OCI-LY7 (cell line): ENCODE measurements around the gene ABHD12. TPM values are rescaled to one million over a fixed set of nuclear protein-coding genes. Genes with fewer than 3 reads are reported as not detected.

Experiments
- BruUV-seq: library from RNA; stranded (reverse); fragments of 400-500 nt; replicated peaks from 2 replicates; lab custom pipeline; 2021; lab: Mats Ljungman, UMichigan
- CTCF ChIA-PET: fragments of 300-600 bp; sonication (Branson Sonifier 250); formaldehyde crosslinking; loops from one replicate; lab custom pipeline; 2022; ENCODE audit warnings: antibody characterized with exemption; ENCODE audit not compliant: unreplicated experiment; lab: Charles Lee
- POLR2A ChIA-PET: fragments of 300-600 bp; sonication (Branson Sonifier 250); formaldehyde crosslinking; loops from one replicate; lab custom pipeline; 2022; ENCODE audit warnings: antibody characterized with exemption; lab: Charles Lee
- DNase-seq: peaks from one replicate; pipeline ENCODE4 v3.0.0-alpha.2; 2015; ENCODE audit warnings: low spot score
- H2AFZ ChIP-seq: fragments of 200-600 bp; sonication (generic), shearing (Covaris generic); 2 replicates; pipeline ENCODE4 v1.6.1; 2014; ENCODE audit warnings: mild to moderate bottlenecking, antibody characterized with exemption, low read length, moderate library complexity
- H3K27ac ChIP-seq: fragments of 200-600 bp; sonication (generic); 2 replicates; pipeline ENCODE4 v1.5.1; 2014; ENCODE audit warnings: mixed run types, low read depth, mild to moderate bottlenecking, moderate library complexity, low read length, inconsistent platforms; ENCODE audit not compliant: poor library complexity, severe bottlenecking
- H3K36me3 ChIP-seq: fragments of 200-600 bp; sonication (generic); 2 replicates; pipeline ENCODE4 v1.6.1; 2014; ENCODE audit warnings: mild to moderate bottlenecking, antibody characterized with exemption, low read length, moderate library complexity, mixed read lengths; ENCODE audit not compliant: insufficient read depth
- H3K4me1 ChIP-seq: fragments of 200-600 bp; sonication (generic); 2 replicates; pipeline ENCODE4 v1.5.1; 2014; ENCODE audit warnings: mild to moderate bottlenecking, low read length; ENCODE audit not compliant: insufficient read depth, poor library complexity, severe bottlenecking
- H3K4me2 ChIP-seq: fragments of 200-600 bp; sonication (generic); 2 replicates; pipeline ENCODE4 v1.6.1; 2014; ENCODE audit warnings: mild to moderate bottlenecking, low read length
- H3K4me3 ChIP-seq: fragments of 200-600 bp; sonication (generic); 2 replicates; pipeline ENCODE4 v1.5.1; 2014; ENCODE audit warnings: mild to moderate bottlenecking, low read depth, low read length; ENCODE audit not compliant: poor library complexity, severe bottlenecking
- H3K79me2 ChIP-seq: fragments of 200-600 bp; sonication (generic); 2 replicates; pipeline ENCODE4 v1.6.1; 2016; ENCODE audit warnings: low read depth, mild to moderate bottlenecking, low read length, moderate library complexity, mixed read lengths; ENCODE audit not compliant: insufficient read depth
- H3K9me2 ChIP-seq: fragments of 200-600 bp; sonication (generic); 2 replicates; pipeline ENCODE4 v1.6.1; 2016; ENCODE audit warnings: mild to moderate bottlenecking, low read length, mixed read lengths; ENCODE audit not compliant: insufficient read depth
- H3K9me3 ChIP-seq: fragments of 200-600 bp; sonication (generic); 2 replicates; pipeline ENCODE4 v1.6.1; 2014; ENCODE audit warnings: mild to moderate bottlenecking, mixed run types, low read length, mixed read lengths
- H4K20me1 ChIP-seq: fragments of 200-600 bp; sonication (generic); 2 replicates; pipeline ENCODE4 v1.6.1; 2014; ENCODE audit warnings: mild to moderate bottlenecking, antibody characterized with exemption, low read length, moderate library complexity, mixed read lengths; ENCODE audit not compliant: insufficient read depth
- CTCF ChIP-seq: fragments of 200-600 bp; sonication (generic); conservative IDR thresholded peaks from 2 replicates; pipeline ENCODE4 v1.5.1; 2014; ENCODE audit warnings: mild to moderate bottlenecking, antibody characterized with exemption, low read length, moderate library complexity, mixed read lengths
- EZH2phosphoT487 ChIP-seq: fragments of 200-600 bp; sonication (generic); IDR thresholded peaks from 2 replicates; pipeline ENCODE4 v1.6.1; 2018; ENCODE audit warnings: low read depth, borderline replicate concordance, mild to moderate bottlenecking, mixed run types, antibody characterized with exemption, low read length, moderate library complexity, mixed read lengths
- intact Hi-C: fragments of 100-400 bp; cut with micrococcal nuclease; formaldehyde crosslinking; loops from one replicate; pipeline ENCODE4 v1.10.0; 2022; ENCODE audit not compliant: unreplicated experiment
- total RNA-seq, 2 experiments: library from RNA; depleted of rRNA in 1 of 2; stranded (reverse); fragments of >200 nt in 1 of 2; shearing (Covaris generic) in 1 of 2; gene quantifications; 2 replicates each; pipeline ENCODE4 v1.2.3, GENCODE V29; 2014 to 2022

ABHD12 gene
- total RNA-seq, 2 experiments from 2014 or later, result 10.6 to 12.9 TPM

- no peak overlapping the region for H3K27ac ChIP-seq
- TF ChIP-seq CTCF (no peak), EZH2phosphoT487 (no peak)
- H3K9me2 ChIP-seq, result no peaks in the 10 kb centered on the region
- no TSS peak for BruUV-seq
- H3K9me3 ChIP-seq, result no peaks in the 10 kb centered on the region
- H2AFZ ChIP-seq, result no peak overlapping the region
- H3K4me2 ChIP-seq, result no peak overlapping the region
- intact Hi-C loops, result no loop called here
- peaks cover 32% of the 10 kb centered on the region for H3K4me1 ChIP-seq
- POLR2A ChIA-PET, result no interaction called here
- H3K4me3 ChIP-seq, result no peak overlapping the region
- no peak for DNase-seq
- H4K20me1 ChIP-seq, result peaks cover 28% of the 10 kb centered on the region
- no peaks in the 10 kb centered on the region for H3K79me2 ChIP-seq
- no peaks in the 10 kb centered on the region; the same call in 1 of the 2 replicates for H3K36me3 ChIP-seq
- CTCF ChIA-PET, result interaction anchor here (0.6 kb wide), 1 partner anchor 178 kb away, joined by 3 read pairs; no protein-coding TSS in a partner anchor
These were observed 111.2 kb downstream of the ABHD12 start for GRCh38 chr20:25279403-25279802.

- intact Hi-C loops, result no loop called here
- Histone ChIP-seq H2AFZ (no peak overlapping the region), H3K36me3 (no peaks in the 10 kb centered on the region; the same call in 1 of the 2 replicates), H3K4me2 (no peak overlapping the region), H3K79me2 (no peaks in the 10 kb centered on the region), H4K20me1 (peaks cover 28% of the 10 kb centered on the region), H3K9me2 (no peaks in the 10 kb centered on the region), H3K9me3 (no peaks in the 10 kb centered on the region), H3K27ac (no peak overlapping the region), H3K4me3 (no peak overlapping the region), H3K4me1 (peaks cover 32% of the 10 kb centered on the region)
- TF ChIP-seq CTCF, result no peak
- no peak for TF ChIP-seq EZH2phosphoT487
- POLR2A ChIA-PET, result no interaction called here
- DNase-seq, result no peak
- CTCF ChIA-PET, result interaction anchor here (0.6 kb wide), 1 partner anchor 179 kb away, joined by 3 read pairs; no protein-coding TSS in a partner anchor
- no TSS peak for BruUV-seq
These were observed 111.8 kb downstream of the ABHD12 start for GRCh38 chr20:25278636-25279361.
